Keratinocyte (primary cell): ENCODE data around the gene EIF3A.

ENCODE experiments used
- EZH2 ChIP-seq: IDR thresholded peaks from one replicate; pipeline ENCODE4 v1.6.1; 2012; ENCODE audit warnings: inconsistent platforms, mild to moderate bottlenecking, low read length, moderate library complexity
- TF ChIP-seq, protein P1 (sequence below), 3 experiments: IDR thresholded peaks in 1 of 3; conservative IDR thresholded peaks in 1 of 3; optimal IDR thresholded peaks in 1 of 3; 2 replicates in 2 of 3; 3 replicates in 1 of 3; pipeline versions ENCODE3 to v1.5.1; 2011; ENCODE audit warnings: low read length in 3 of 3, mild to moderate bottlenecking in 3 of 3, moderate library complexity in 2 of 3, control low read depth in 1 of 3, inconsistent platforms in 1 of 3; ENCODE audit not compliant: insufficient read depth in 2 of 3; ENCODE audit errors: extremely low read depth in 1 of 3

- TF ChIP-seq, protein P1, sequence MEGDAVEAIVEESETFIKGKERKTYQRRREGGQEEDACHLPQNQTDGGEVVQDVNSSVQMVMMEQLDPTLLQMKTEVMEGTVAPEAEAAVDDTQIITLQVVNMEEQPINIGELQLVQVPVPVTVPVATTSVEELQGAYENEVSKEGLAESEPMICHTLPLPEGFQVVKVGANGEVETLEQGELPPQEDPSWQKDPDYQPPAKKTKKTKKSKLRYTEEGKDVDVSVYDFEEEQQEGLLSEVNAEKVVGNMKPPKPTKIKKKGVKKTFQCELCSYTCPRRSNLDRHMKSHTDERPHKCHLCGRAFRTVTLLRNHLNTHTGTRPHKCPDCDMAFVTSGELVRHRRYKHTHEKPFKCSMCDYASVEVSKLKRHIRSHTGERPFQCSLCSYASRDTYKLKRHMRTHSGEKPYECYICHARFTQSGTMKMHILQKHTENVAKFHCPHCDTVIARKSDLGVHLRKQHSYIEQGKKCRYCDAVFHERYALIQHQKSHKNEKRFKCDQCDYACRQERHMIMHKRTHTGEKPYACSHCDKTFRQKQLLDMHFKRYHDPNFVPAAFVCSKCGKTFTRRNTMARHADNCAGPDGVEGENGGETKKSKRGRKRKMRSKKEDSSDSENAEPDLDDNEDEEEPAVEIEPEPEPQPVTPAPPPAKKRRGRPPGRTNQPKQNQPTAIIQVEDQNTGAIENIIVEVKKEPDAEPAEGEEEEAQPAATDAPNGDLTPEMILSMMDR (optimal IDR thresholded peaks at IDR 0.05 in 1 of 3, IDR thresholded peaks at IDR 0.05 in 1 of 3, conservative IDR thresholded peaks at IDR 0.05 in 1 of 3; ENCODE audit: extremely low read depth in 1 of 3, insufficient read depth in 2 of 3, low read length in 3 of 3): peak in 1 of 3 experiments; percentile 28
- no peak for TF ChIP-seq EZH2
Measured at GRCh38 chr10:119030421-119031250, 50.0 kb downstream of the EIF3A start.
